Transverse colon (tissue), 4 donors: ENCODE results near the gene TMEM62.

Source experiments
- POLR2AphosphoS5 ChIP-seq, 3 donors: sonication (generic); formaldehyde crosslinking; IDR thresholded peaks; one replicate each; pipeline ENCODE4 v1.6.1; 2016; ENCODE audit warnings: antibody characterized with exemption in 3 of 3
- TF ChIP-seq, protein P1 (sequence below), 5 experiments: fragments of 200-600 bp in 3 of 5; fragments of 450-650 bp in 2 of 5; sonication (generic) in 3 of 5; IDR thresholded peaks; 1 replicate in 2 of 5; 2 replicates in 3 of 5; pipeline ENCODE4 v1.5.1; 2016 to 2017; ENCODE audit warnings: antibody characterized with exemption in 5 of 5, inconsistent platforms in 3 of 5, mild to moderate bottlenecking in 2 of 5, moderate library complexity in 1 of 5

GRCh38 chr15:43103907-43104306 lies 29.5 kb upstream of the TMEM62 start:
- TF ChIP-seq, protein P1, sequence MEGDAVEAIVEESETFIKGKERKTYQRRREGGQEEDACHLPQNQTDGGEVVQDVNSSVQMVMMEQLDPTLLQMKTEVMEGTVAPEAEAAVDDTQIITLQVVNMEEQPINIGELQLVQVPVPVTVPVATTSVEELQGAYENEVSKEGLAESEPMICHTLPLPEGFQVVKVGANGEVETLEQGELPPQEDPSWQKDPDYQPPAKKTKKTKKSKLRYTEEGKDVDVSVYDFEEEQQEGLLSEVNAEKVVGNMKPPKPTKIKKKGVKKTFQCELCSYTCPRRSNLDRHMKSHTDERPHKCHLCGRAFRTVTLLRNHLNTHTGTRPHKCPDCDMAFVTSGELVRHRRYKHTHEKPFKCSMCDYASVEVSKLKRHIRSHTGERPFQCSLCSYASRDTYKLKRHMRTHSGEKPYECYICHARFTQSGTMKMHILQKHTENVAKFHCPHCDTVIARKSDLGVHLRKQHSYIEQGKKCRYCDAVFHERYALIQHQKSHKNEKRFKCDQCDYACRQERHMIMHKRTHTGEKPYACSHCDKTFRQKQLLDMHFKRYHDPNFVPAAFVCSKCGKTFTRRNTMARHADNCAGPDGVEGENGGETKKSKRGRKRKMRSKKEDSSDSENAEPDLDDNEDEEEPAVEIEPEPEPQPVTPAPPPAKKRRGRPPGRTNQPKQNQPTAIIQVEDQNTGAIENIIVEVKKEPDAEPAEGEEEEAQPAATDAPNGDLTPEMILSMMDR (IDR thresholded peaks at IDR 0.05), result no peak
- TF ChIP-seq POLR2AphosphoS5 (IDR thresholded peaks at IDR 0.05), result no peak
